ENCODE results near the gene HOXC11.

Gene HOXC11

DNA sequence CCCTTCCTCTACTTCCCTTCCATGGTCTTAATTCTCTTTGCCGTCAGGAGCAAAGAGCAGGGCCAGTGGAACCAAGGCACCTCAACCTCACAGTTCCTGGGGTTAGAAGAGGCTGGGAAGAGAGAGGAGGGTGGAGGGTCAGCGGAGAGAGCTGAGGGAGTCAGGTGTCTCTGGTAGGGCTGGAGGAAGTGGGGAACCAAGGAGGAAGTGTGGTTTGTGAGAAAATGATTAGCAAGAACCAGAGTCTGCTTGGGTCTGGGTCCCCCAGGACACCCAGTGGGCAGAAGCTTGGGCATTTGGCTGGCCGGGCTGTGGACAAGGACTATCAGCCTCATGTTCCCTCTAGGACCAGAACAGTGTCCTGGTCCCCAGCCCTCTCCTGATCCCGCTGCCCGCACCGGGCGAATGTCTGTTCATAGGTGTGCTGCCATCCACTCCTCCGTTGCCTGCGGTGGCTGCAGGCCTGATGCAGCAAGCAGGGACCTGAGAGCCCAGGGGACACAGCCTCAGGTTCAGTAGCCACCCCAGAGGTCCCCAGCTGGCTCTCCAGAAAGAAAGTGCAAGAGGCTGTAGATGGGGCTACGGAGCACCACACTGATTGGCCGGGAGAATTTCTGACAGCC lies 15.9 kb upstream of the HOXC11 start:
- Histone ChIP-seq H3K4me2 (no peak overlapping the region), H3K4me3 (IDR thresholded peaks at IDR 0.05; ENCODE audit: insufficient read depth, low read depth, low read length) (no peak overlapping the region), H4K20me1 (ENCODE audit: insufficient read depth) (no peaks in the 10 kb centered on the region), H3K79me2 (ENCODE audit: insufficient read depth, low read depth) (no peaks in the 10 kb centered on the region), H2AFZ (ENCODE audit: low read depth) (no peak overlapping the region), H3K9ac (no peak overlapping the region), H3K36me3 (ENCODE audit: insufficient read depth) (no peaks in the 10 kb centered on the region), H3K4me1 (ENCODE audit: low read depth, poor library complexity, severe bottlenecking) (no peaks in the 10 kb centered on the region), H3K27ac (no peak overlapping the region), H3K27me3 (ENCODE audit: insufficient read depth, low read depth) (peaks cover 98% of the 10 kb centered on the region)
- TF ChIP-seq, protein P1, sequence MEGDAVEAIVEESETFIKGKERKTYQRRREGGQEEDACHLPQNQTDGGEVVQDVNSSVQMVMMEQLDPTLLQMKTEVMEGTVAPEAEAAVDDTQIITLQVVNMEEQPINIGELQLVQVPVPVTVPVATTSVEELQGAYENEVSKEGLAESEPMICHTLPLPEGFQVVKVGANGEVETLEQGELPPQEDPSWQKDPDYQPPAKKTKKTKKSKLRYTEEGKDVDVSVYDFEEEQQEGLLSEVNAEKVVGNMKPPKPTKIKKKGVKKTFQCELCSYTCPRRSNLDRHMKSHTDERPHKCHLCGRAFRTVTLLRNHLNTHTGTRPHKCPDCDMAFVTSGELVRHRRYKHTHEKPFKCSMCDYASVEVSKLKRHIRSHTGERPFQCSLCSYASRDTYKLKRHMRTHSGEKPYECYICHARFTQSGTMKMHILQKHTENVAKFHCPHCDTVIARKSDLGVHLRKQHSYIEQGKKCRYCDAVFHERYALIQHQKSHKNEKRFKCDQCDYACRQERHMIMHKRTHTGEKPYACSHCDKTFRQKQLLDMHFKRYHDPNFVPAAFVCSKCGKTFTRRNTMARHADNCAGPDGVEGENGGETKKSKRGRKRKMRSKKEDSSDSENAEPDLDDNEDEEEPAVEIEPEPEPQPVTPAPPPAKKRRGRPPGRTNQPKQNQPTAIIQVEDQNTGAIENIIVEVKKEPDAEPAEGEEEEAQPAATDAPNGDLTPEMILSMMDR (conservative IDR thresholded peaks at IDR 0.05; ENCODE audit: low read depth, low read length): no peak

DNA sequence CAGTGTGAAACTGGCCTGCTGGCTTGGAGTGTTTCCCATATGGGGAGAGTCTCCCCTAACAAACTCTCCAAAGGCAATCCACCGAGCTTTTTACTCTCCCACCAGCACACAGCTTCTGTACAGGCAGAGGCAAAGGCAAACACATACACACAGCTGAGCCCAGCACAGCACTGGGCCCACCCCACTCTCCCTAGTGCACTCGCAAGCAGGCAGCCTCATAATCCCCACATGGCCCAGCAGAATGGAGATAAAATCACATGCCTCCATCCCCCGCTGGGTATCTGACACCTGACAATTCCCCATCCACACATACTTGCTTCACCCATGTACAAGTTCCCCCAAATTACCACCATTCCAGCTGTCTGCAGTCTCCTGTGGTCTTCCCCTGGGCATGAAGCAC lies 14.8 kb upstream of the HOXC11 start:
- no peak overlapping the region for H2AFZ ChIP-seq (ENCODE audit: low read depth)
- H3K79me2 ChIP-seq (ENCODE audit: insufficient read depth, low read depth): no peaks in the 10 kb centered on the region
- no peak overlapping the region for H3K4me2 ChIP-seq
- TF ChIP-seq, protein P1 (conservative IDR thresholded peaks at IDR 0.05; ENCODE audit: low read depth, low read length): no peak
- peaks cover 98% of the 10 kb centered on the region for H3K27me3 ChIP-seq (ENCODE audit: insufficient read depth, low read depth)
- H3K9ac ChIP-seq: no peak overlapping the region
- H3K4me3 ChIP-seq (IDR thresholded peaks at IDR 0.05; ENCODE audit: insufficient read depth, low read depth, low read length): no peak overlapping the region
- no peaks in the 10 kb centered on the region for H3K4me1 ChIP-seq (ENCODE audit: low read depth, poor library complexity, severe bottlenecking)
- H3K36me3 ChIP-seq (ENCODE audit: insufficient read depth): no peaks in the 10 kb centered on the region
- H4K20me1 ChIP-seq (ENCODE audit: insufficient read depth): no peaks in the 10 kb centered on the region
- no peak overlapping the region for H3K27ac ChIP-seq

DNA sequence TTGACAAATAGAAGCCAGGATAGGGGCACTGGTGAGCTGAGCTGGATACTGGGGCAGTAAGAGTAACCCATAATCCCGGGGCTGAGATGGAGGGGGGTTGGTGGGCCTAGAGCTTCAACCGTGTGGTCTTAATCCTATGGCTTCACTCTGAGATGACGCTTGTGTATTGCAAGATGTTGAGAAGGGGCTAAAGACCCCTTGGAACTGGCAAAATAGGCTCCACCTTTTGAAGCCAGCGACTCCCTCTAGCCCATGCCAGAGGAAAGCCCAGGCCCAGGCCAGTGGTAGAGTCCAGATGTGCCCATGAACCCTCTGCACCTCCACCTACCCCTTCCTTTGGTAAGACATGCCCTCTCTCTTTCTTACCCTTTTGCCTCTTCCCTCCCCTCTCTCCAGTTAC lies 13.6 kb upstream of the HOXC11 start:
- Histone ChIP-seq H4K20me1 (ENCODE audit: insufficient read depth) (no peaks in the 10 kb centered on the region), H3K27ac (no peak overlapping the region), H3K79me2 (ENCODE audit: insufficient read depth, low read depth) (no peaks in the 10 kb centered on the region), H3K4me3 (IDR thresholded peaks at IDR 0.05; ENCODE audit: insufficient read depth, low read depth, low read length) (no peak overlapping the region), H3K4me1 (ENCODE audit: low read depth, poor library complexity, severe bottlenecking) (no peaks in the 10 kb centered on the region), H3K4me2 (no peak overlapping the region), H3K36me3 (ENCODE audit: insufficient read depth) (no peaks in the 10 kb centered on the region), H2AFZ (ENCODE audit: low read depth) (no peak overlapping the region), H3K27me3 (ENCODE audit: insufficient read depth, low read depth) (peaks cover 98% of the 10 kb centered on the region), H3K9ac (no peak overlapping the region)
- TF ChIP-seq, protein P1 (conservative IDR thresholded peaks at IDR 0.05; ENCODE audit: low read depth, low read length): no peak

DNA sequence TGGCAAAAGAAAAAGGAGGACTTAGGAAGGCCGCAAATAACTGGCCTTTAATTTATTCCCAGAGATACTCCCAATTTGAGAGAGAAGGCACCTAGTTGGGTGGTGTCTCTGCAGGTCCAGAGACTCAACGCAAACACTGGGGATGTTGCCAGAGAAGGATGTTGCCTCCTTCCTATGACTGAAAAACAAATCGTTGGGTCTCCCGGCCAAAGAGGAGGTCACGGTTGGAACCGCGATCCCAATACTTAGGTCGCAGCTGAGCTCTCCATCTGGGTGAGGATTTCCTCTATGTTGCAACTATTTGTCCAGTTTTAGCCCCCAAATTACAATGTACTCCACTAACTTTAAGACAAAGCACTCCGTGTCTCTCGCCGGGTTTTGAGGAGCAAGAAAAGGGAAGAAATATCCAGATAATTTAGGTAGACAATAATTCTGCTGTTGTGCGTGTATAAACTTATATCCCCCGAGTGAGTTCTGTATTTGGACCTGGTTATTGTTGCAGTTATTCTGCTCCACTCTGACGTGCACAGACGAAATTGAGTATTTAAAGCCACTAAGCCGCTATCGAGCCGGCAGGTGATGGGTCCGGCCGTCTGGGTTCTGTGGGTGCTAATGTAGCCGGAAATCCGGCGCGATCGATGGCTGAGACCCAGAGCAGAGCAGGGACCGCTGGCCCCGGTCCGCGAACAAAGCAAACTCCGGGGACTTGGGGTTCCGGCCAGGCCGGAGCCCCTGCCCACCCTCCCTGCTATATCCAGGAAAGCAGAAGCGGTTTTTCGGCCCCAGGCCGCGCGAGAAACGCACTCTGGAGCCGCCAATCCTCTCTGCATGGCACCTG lies 12.5 kb upstream of the HOXC11 start:
- Histone ChIP-seq H3K27me3 (ENCODE audit: insufficient read depth, low read depth) (peaks cover 100% of the 10 kb centered on the region), H3K4me3 (IDR thresholded peaks at IDR 0.05; ENCODE audit: insufficient read depth, low read depth, low read length) (no peak overlapping the region)

More for the DNA sequence above, 12.5 kb upstream of the HOXC11 start:
- Histone ChIP-seq H3K4me2 (no peak overlapping the region), H3K27ac (no peak overlapping the region), H3K36me3 (ENCODE audit: insufficient read depth) (no peaks in the 10 kb centered on the region), H2AFZ (ENCODE audit: low read depth) (no peak overlapping the region), H3K9ac (no peak overlapping the region), H3K79me2 (ENCODE audit: insufficient read depth, low read depth) (no peaks in the 10 kb centered on the region), H4K20me1 (ENCODE audit: insufficient read depth) (no peaks in the 10 kb centered on the region), H3K4me1 (ENCODE audit: low read depth, poor library complexity, severe bottlenecking) (no peaks in the 10 kb centered on the region)
- TF ChIP-seq, protein P1 (conservative IDR thresholded peaks at IDR 0.05; ENCODE audit: low read depth, low read length): no peak
